HT-29 (cell line): ENCODE results near the gene ZSCAN9. TPM values are rescaled to one million over a fixed set of nuclear protein-coding genes. Genes with fewer than 3 reads are reported as not detected.
A peak's percentile ranks its signal among the peaks of the same experiment; 100 is the strongest.

Source experiments
- DNase-seq: peaks from one replicate; pipeline ENCODE4 v3.0.0-alpha.2; 2015; ENCODE audit warnings: low spot score
- total RNA-seq: library from RNA; depleted of rRNA; stranded (reverse); fragments of >200 nt; shearing (Covaris generic); gene quantifications from 2 replicates; pipeline ENCODE4 v1.2.3, GENCODE V29; 2014

ZSCAN9 gene
- total RNA-seq, 1 experiment from 2014 or later = 6.8 TPM

- no peak for DNase-seq
Measured at GRCh38 chr6:28220257-28221133, 4.6 kb upstream of the ZSCAN9 start.

GRCh38 chr6:28224131-28225055 is 682 bp upstream of the ZSCAN9 start:
- no peak for DNase-seq

GRCh38 chr6:28226460-28226859 is 1.4 kb downstream of the ZSCAN9 start:
- DNase-seq = no peak

GRCh38 chr6:28232785-28233184 is 7.7 kb downstream of the ZSCAN9 start:
- DNase-seq = no peak

GRCh38 chr6:28235912-28236452 is 10.9 kb downstream of the ZSCAN9 start:
- no peak for DNase-seq

- DNase-seq = no peak
Measured at GRCh38 chr6:28239636-28240035, 14.6 kb downstream of the ZSCAN9 start.

GRCh38 chr6:28240471-28240870 is 15.4 kb downstream of the ZSCAN9 start:
- no peak for DNase-seq

- DNase-seq = no peak
Measured at GRCh38 chr6:28243946-28244345, 18.9 kb downstream of the ZSCAN9 start.

GRCh38 chr6:28245206-28245941 is 20.3 kb downstream of the ZSCAN9 start:
- DNase-seq = no peak

- no peak for DNase-seq
Measured at GRCh38 chr6:28248916-28249315, 23.8 kb downstream of the ZSCAN9 start.

- DNase-seq = no peak
Measured at GRCh38 chr6:28250747-28251146, 25.7 kb downstream of the ZSCAN9 start.

- no peak for DNase-seq
Measured at GRCh38 chr6:28251661-28252008, 26.6 kb downstream of the ZSCAN9 start.

- DNase-seq = peak; percentile 95
Measured at GRCh38 chr6:28252009-28252975, 27.2 kb downstream of the ZSCAN9 start, which contains the start of gene ZKSCAN4. Gene ZKSCAN4 (minus strand): TSS chr6:28252269. CDS start chr6:28251980, 289 bp downstream.

- DNase-seq = no peak
Measured at GRCh38 chr6:28254121-28254519, 29.0 kb downstream of the ZSCAN9 start.

GRCh38 chr6:28257042-28257441 is 32.0 kb downstream of the ZSCAN9 start:
- DNase-seq = no peak

GRCh38 chr6:28258877-28259777 is 34.1 kb downstream of the ZSCAN9 start, which contains the start of gene NKAPL:
Gene NKAPL (plus strand): TSS chr6:28259297. CDS start chr6:28259372, 75 bp downstream.
- no peak for DNase-seq

- DNase-seq = no peak
Measured at GRCh38 chr6:28263922-28264321, 38.8 kb downstream of the ZSCAN9 start.

- no peak for DNase-seq
Measured at GRCh38 chr6:28264834-28265401, 39.8 kb downstream of the ZSCAN9 start.

GRCh38 chr6:28266563-28266961 is 41.5 kb downstream of the ZSCAN9 start:
- no peak for DNase-seq
